Endothelial cell (in vitro differentiated cells): ENCODE data around the gene TEAD1. TPM values are rescaled to one million over a fixed set of nuclear protein-coding genes. Genes with fewer than 3 reads are reported as not detected.

Experiments
- DNase-seq: peaks from one replicate; pipeline ENCODE4 v3.0.0; 2021; ENCODE audit warnings: low spot score
- H3K27ac Mint-ChIP-seq: one replicate; pipeline ENCODE4 v1.8.0; 2021; ENCODE audit warnings: mixed read lengths, inconsistent platforms; ENCODE audit not compliant: unreplicated experiment
- H3K27me3 Mint-ChIP-seq: one replicate; pipeline ENCODE4 v1.8.0; 2021; ENCODE audit warnings: mild to moderate bottlenecking, moderate library complexity, mixed read lengths, inconsistent platforms; ENCODE audit not compliant: unreplicated experiment
- H3K36me3 Mint-ChIP-seq: one replicate; pipeline ENCODE4 v1.8.0; 2021; ENCODE audit warnings: mild to moderate bottlenecking, low read depth, mixed read lengths, inconsistent platforms; ENCODE audit not compliant: unreplicated experiment
- H3K4me1 Mint-ChIP-seq: one replicate; pipeline ENCODE4 v1.8.0; 2021; ENCODE audit warnings: mild to moderate bottlenecking, mixed read lengths, inconsistent platforms; ENCODE audit not compliant: unreplicated experiment
- H3K4me3 Mint-ChIP-seq: one replicate; pipeline ENCODE4 v1.8.0; 2021; ENCODE audit warnings: mild to moderate bottlenecking, mixed read lengths, inconsistent platforms; ENCODE audit not compliant: unreplicated experiment
- H3K9me3 Mint-ChIP-seq: one replicate; pipeline ENCODE4 v1.8.0; 2021; ENCODE audit warnings: mixed read lengths, inconsistent platforms; ENCODE audit not compliant: unreplicated experiment
- total RNA-seq: library from RNA; stranded (reverse); fragmentation: NEBNext Ultra II Directional; extraction: Animal tissue kit (Norgen Biotek cat#: 25700); gene quantifications from one replicate; pipeline ENCODE4 v1.2.1, GENCODE V29; 2021; ENCODE audit not compliant: unreplicated experiment
- TF ChIP-seq, protein P1 (sequence below): fragments of 200-600 bp; sonication (generic); IDR thresholded peaks from one replicate; pipeline ENCODE4 v1.5.0; 2021; ENCODE audit warnings: antibody characterized with exemption; ENCODE audit not compliant: unreplicated experiment

Gene TEAD1
- total RNA-seq, 1 donor from 2014 or later, result 54.4 TPM

- H3K27ac Mint-ChIP-seq, result peak overlapping the region; percentile 76
- TF ChIP-seq, protein P1, sequence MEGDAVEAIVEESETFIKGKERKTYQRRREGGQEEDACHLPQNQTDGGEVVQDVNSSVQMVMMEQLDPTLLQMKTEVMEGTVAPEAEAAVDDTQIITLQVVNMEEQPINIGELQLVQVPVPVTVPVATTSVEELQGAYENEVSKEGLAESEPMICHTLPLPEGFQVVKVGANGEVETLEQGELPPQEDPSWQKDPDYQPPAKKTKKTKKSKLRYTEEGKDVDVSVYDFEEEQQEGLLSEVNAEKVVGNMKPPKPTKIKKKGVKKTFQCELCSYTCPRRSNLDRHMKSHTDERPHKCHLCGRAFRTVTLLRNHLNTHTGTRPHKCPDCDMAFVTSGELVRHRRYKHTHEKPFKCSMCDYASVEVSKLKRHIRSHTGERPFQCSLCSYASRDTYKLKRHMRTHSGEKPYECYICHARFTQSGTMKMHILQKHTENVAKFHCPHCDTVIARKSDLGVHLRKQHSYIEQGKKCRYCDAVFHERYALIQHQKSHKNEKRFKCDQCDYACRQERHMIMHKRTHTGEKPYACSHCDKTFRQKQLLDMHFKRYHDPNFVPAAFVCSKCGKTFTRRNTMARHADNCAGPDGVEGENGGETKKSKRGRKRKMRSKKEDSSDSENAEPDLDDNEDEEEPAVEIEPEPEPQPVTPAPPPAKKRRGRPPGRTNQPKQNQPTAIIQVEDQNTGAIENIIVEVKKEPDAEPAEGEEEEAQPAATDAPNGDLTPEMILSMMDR, result no peak
- H3K36me3 Mint-ChIP-seq, result peaks cover 7% of the 10 kb centered on the region
- DNase-seq, result no peak
- H3K9me3 Mint-ChIP-seq, result no peaks in the 10 kb centered on the region
- H3K4me1 Mint-ChIP-seq, result peaks cover 26% of the 10 kb centered on the region
- H3K4me3 Mint-ChIP-seq, result peak overlapping the region; percentile 44
- H3K27me3 Mint-ChIP-seq, result peaks cover 13% of the 10 kb centered on the region
Measured at GRCh38 chr11:12640355-12640754, 33.9 kb upstream of the TEAD1 start.

GRCh38 chr11:12640926-12641849 is 33.0 kb upstream of the TEAD1 start:
- H3K36me3 Mint-ChIP-seq, result peaks cover 7% of the 10 kb centered on the region
- TF ChIP-seq, protein P1, result no peak
- DNase-seq, result no peak
- H3K27me3 Mint-ChIP-seq, result peaks cover 13% of the 10 kb centered on the region
- H3K27ac Mint-ChIP-seq, result peak overlapping the region; percentile 91
- peaks cover 26% of the 10 kb centered on the region for H3K4me1 Mint-ChIP-seq
- peak overlapping the region; percentile 42 for H3K4me3 Mint-ChIP-seq
- no peaks in the 10 kb centered on the region for H3K9me3 Mint-ChIP-seq

GRCh38 chr11:12642040-12642439 is 32.2 kb upstream of the TEAD1 start:
- H3K36me3 Mint-ChIP-seq, result peaks cover 7% of the 10 kb centered on the region
- DNase-seq, result no peak
- peaks cover 26% of the 10 kb centered on the region for H3K4me1 Mint-ChIP-seq
- H3K4me3 Mint-ChIP-seq, result no peak overlapping the region
- H3K27me3 Mint-ChIP-seq, result peaks cover 13% of the 10 kb centered on the region
- H3K27ac Mint-ChIP-seq, result peak overlapping the region; percentile 91
- TF ChIP-seq, protein P1, result no peak
- no peaks in the 10 kb centered on the region for H3K9me3 Mint-ChIP-seq

GRCh38 chr11:12642806-12643428 is 31.3 kb upstream of the TEAD1 start:
- no peak for DNase-seq
- TF ChIP-seq, protein P1, result no peak
- peaks cover 7% of the 10 kb centered on the region for H3K36me3 Mint-ChIP-seq
- peaks cover 26% of the 10 kb centered on the region for H3K4me1 Mint-ChIP-seq
- peaks cover 13% of the 10 kb centered on the region for H3K27me3 Mint-ChIP-seq
- no peak overlapping the region for H3K4me3 Mint-ChIP-seq
- peak overlapping the region; percentile 6 for H3K27ac Mint-ChIP-seq
- H3K9me3 Mint-ChIP-seq, result no peaks in the 10 kb centered on the region

- H3K27ac Mint-ChIP-seq, result no peak overlapping the region
- H3K4me1 Mint-ChIP-seq, result peaks cover 16% of the 10 kb centered on the region
- no peaks in the 10 kb centered on the region for H3K9me3 Mint-ChIP-seq
- TF ChIP-seq, protein P1, result no peak
- peaks cover 5% of the 10 kb centered on the region for H3K27me3 Mint-ChIP-seq
- H3K4me3 Mint-ChIP-seq, result no peak overlapping the region
- no peaks in the 10 kb centered on the region for H3K36me3 Mint-ChIP-seq
- no peak for DNase-seq
Measured at GRCh38 chr11:12646478-12646877, 27.7 kb upstream of the TEAD1 start.
